ENCODE results near the gene PARD3.
A peak's percentile ranks its signal among the peaks of the same experiment; 100 is the strongest.

The PARD3 gene

GRCh38 chr10:34311679-34312078 lies 503.4 kb downstream of the PARD3 start:
- DNase-seq, result no peak

GRCh38 chr10:34310234-34310633 lies 504.9 kb downstream of the PARD3 start:
- DNase-seq, result no peak

- peak; percentile 17 for DNase-seq
Observed at GRCh38 chr10:34305189-34305588, 509.9 kb downstream of the PARD3 start.

- DNase-seq, result no peak
Observed at GRCh38 chr10:34303022-34303421, 512.1 kb downstream of the PARD3 start.

GRCh38 chr10:34299105-34299611 lies 515.9 kb downstream of the PARD3 start:
- no peak for DNase-seq

- peak; percentile 24 for DNase-seq
Observed at GRCh38 chr10:34298346-34298818, 516.7 kb downstream of the PARD3 start.

GRCh38 chr10:34297541-34298345 lies 517.4 kb downstream of the PARD3 start:
- DNase-seq, result peak; percentile 23

GRCh38 chr10:34295142-34295548 lies 520.0 kb downstream of the PARD3 start:
- DNase-seq, result no peak

GRCh38 chr10:34294137-34294536 lies 521.0 kb downstream of the PARD3 start:
- peak; percentile 21 for DNase-seq

GRCh38 chr10:34292675-34293074 lies 522.4 kb downstream of the PARD3 start:
- peak; percentile 28 for DNase-seq

GRCh38 chr10:34292194-34292565 lies 522.9 kb downstream of the PARD3 start:
- DNase-seq, result no peak

GRCh38 chr10:34291466-34292193 lies 523.5 kb downstream of the PARD3 start:
- no peak for DNase-seq

GRCh38 chr10:34290412-34291081 lies 524.5 kb downstream of the PARD3 start:
- DNase-seq, result no peak

GRCh38 chr10:34288634-34289033 lies 526.5 kb downstream of the PARD3 start:
- no peak for DNase-seq

GRCh38 chr10:34286136-34286739 lies 528.9 kb downstream of the PARD3 start:
- DNase-seq, result no peak

GRCh38 chr10:34281661-34282582 lies 533.2 kb downstream of the PARD3 start:
- no peak for DNase-seq

GRCh38 chr10:34280599-34281374 lies 534.3 kb downstream of the PARD3 start:
- no peak for DNase-seq

- DNase-seq, result no peak
Observed at GRCh38 chr10:34275626-34276130, 539.4 kb downstream of the PARD3 start.

- DNase-seq, result no peak
Observed at GRCh38 chr10:34274906-34275305, 540.2 kb downstream of the PARD3 start.

- no peak for DNase-seq
Observed at GRCh38 chr10:34273340-34273739, 541.8 kb downstream of the PARD3 start.

- DNase-seq, result no peak
Observed at GRCh38 chr10:34272316-34272715, 542.8 kb downstream of the PARD3 start.

Data from NCI-H510A treated with DMSO at 0.1 percent for 48 hours (cell line).